HEK293 (cell line): Measurements from ENCODE around the gene ROBO1.

ENCODE experiments used
- CTCF ChIP-seq: fragments of 450-650 bp; formaldehyde crosslinking; IDR thresholded peaks from 2 replicates; pipeline ENCODE4 v1.5.1; 2016; ENCODE audit warnings: missing biosample characterization, missing genetic modification characterization
- PRDM10 ChIP-seq: fragments of 450-650 bp; formaldehyde crosslinking; IDR thresholded peaks from 2 replicates; pipeline ENCODE4 v1.5.1; 2016; ENCODE audit warnings: missing biosample characterization, missing genetic modification characterization
- TCF7L2 ChIP-seq: IDR thresholded peaks from 2 replicates; pipeline ENCODE4 v1.6.1; 2011; ENCODE audit warnings: low read depth, mild to moderate bottlenecking, inconsistent platforms, low read length, moderate library complexity, borderline replicate concordance
- ZFHX2 ChIP-seq: fragments of 450-650 bp; formaldehyde crosslinking; conservative IDR thresholded peaks from 2 replicates; pipeline ENCODE4 v1.5.1; 2016; ENCODE audit warnings: missing biosample characterization, missing genetic modification characterization
- ZNF169 ChIP-seq: fragments of 450-650 bp; formaldehyde crosslinking; IDR thresholded peaks from 2 replicates; pipeline ENCODE4 v1.5.1; 2016; ENCODE audit warnings: missing biosample characterization, missing genetic modification characterization
- ZNF24 ChIP-seq: fragments of 450-650 bp; formaldehyde crosslinking; IDR thresholded peaks from 2 replicates; pipeline ENCODE4 v1.5.1; 2016; ENCODE audit warnings: missing biosample characterization, missing genetic modification characterization
- ZNF274 ChIP-seq, 2 experiments: fragments of 200-500 bp in 1 of 2; fragments of 450-650 bp in 1 of 2; sonication (Bioruptor generic) in 1 of 2; formaldehyde crosslinking in 1 of 2; IDR thresholded peaks; 2 replicates each; pipeline versions ENCODE4 v1.5.1 to v1.6.1; 2014 to 2016; ENCODE audit warnings: borderline replicate concordance in 1 of 2, inconsistent platforms in 1 of 2, low read length in 1 of 2, missing biosample characterization in 1 of 2, missing genetic modification characterization in 1 of 2
- ZNF335 ChIP-seq: fragments of 450-650 bp; formaldehyde crosslinking; conservative IDR thresholded peaks from 2 replicates; pipeline ENCODE4 v1.5.1; 2016; ENCODE audit warnings: missing biosample characterization, missing genetic modification characterization
- ZNF621 ChIP-seq: fragments of 450-650 bp; formaldehyde crosslinking; IDR thresholded peaks from 2 replicates; pipeline ENCODE4 v1.5.1; 2017; ENCODE audit warnings: missing biosample characterization, missing genetic modification characterization

GRCh38 chr3:79204351-79204750 is 563.4 kb downstream of the ROBO1 start:
- TF ChIP-seq ZNF169 (tag by site-specific recombination): no peak
- TF ChIP-seq ZFHX2: no peak
- no peak for TF ChIP-seq TCF7L2
- no peak for TF ChIP-seq ZNF335
- TF ChIP-seq ZNF24 (tag by site-specific recombination): no peak
- no peak for TF ChIP-seq CTCF (tag by site-specific recombination)
- TF ChIP-seq ZNF621: no peak
- TF ChIP-seq PRDM10 (tag by site-specific recombination): no peak
- no peak for TF ChIP-seq ZNF274 (IDR thresholded peaks at IDR 0.05; ENCODE audit: low read length)
- TF ChIP-seq ZNF274 (tag by site-specific recombination; IDR thresholded peaks at IDR 0.05; ENCODE audit: borderline replicate concordance): no peak
